ENCODE measurements around the gene C10orf67.
"Not testable (repeated sequence)": the region's sequence is repeated elsewhere in the genome, so short reads cannot be mapped to it uniquely, and the experiment has no call there.

The C10orf67 gene

DNA sequence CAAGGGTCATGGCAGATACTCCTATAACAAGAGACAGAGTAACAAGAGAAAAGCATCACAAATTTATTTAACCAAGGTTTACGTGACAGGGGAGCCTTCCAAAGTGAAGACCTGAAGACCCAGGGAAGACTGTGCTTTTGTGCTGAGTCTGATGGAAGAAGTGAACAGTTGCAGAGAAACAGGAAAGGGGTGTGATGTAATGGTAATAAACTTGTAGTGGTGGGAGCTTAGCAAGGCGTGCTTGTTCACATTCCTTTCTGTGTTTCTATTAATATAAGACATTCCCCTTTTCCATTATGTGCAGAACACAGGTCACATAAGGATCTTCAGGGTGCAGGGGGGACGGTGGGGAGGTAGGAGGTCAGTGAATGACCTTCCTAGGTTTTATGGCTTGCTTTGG is 25.5 kb upstream of the C10orf67 start:
- no peak for DNase-seq (ENCODE audit: low read depth)

GRCh38 chr10:23368816-23369640 is 24.4 kb upstream of the C10orf67 start:
- TF ChIP-seq, protein P1, sequence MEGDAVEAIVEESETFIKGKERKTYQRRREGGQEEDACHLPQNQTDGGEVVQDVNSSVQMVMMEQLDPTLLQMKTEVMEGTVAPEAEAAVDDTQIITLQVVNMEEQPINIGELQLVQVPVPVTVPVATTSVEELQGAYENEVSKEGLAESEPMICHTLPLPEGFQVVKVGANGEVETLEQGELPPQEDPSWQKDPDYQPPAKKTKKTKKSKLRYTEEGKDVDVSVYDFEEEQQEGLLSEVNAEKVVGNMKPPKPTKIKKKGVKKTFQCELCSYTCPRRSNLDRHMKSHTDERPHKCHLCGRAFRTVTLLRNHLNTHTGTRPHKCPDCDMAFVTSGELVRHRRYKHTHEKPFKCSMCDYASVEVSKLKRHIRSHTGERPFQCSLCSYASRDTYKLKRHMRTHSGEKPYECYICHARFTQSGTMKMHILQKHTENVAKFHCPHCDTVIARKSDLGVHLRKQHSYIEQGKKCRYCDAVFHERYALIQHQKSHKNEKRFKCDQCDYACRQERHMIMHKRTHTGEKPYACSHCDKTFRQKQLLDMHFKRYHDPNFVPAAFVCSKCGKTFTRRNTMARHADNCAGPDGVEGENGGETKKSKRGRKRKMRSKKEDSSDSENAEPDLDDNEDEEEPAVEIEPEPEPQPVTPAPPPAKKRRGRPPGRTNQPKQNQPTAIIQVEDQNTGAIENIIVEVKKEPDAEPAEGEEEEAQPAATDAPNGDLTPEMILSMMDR (IDR thresholded peaks at IDR 0.05; ENCODE audit: control insufficient read depth, insufficient read depth, low read depth, low read length, missing control alignments): no peak
- no peak overlapping the region for H3K4me3 ChIP-seq (ENCODE audit: control insufficient read depth, low read depth, low read length)
- DNase-seq (ENCODE audit: low read depth): no peak

More for the DNA sequence above, 25.5 kb upstream of the C10orf67 start:
- TF ChIP-seq, protein P1 (IDR thresholded peaks at IDR 0.05; ENCODE audit: control insufficient read depth, insufficient read depth, low read depth, low read length, missing control alignments): no peak
- H3K4me3 ChIP-seq (ENCODE audit: control insufficient read depth, low read depth, low read length): no peak overlapping the region

GRCh38 chr10:23367896-23368595 is 23.4 kb upstream of the C10orf67 start:
- DNase-seq (ENCODE audit: low read depth): no peak
- TF ChIP-seq, protein P1 (IDR thresholded peaks at IDR 0.05; ENCODE audit: control insufficient read depth, insufficient read depth, low read depth, low read length, missing control alignments): no peak

DNA sequence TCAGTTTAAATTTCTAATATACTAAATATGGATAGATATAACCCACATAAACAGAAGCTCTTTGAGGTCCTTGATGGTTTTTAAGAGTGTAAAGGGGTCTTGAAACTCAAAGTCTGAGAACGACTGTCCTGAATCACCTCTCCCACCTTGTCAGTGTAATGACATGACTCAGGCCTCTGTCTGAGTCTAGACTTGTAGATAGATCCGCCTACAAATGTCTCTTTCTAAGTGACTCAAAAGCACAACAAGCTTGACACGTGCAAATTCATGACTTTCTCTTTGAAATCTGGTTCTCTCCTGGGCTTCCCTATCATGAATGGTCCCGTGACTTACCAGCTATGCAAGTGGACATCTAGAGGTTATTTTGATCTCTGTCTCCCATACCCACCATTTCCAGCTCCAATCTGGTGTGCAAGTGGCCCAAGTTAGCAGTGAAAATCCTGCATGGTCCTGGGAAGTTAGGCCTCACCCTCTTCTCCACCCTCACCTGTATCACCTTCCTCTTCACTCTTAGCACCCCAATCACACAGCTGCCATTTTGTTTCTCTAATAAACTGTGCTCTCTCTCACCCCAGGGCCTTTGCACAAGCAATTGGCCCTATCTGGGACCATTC is 20.9 kb upstream of the C10orf67 start:
- H3K4me3 ChIP-seq (ENCODE audit: control insufficient read depth, low read depth, low read length); DNase-seq (ENCODE audit: low read depth): not testable (repeated sequence)

More at GRCh38 chr10:23367896-23368595, 23.4 kb upstream of the C10orf67 start:
- no peak overlapping the region for H3K4me3 ChIP-seq (ENCODE audit: control insufficient read depth, low read depth, low read length)

DNA sequence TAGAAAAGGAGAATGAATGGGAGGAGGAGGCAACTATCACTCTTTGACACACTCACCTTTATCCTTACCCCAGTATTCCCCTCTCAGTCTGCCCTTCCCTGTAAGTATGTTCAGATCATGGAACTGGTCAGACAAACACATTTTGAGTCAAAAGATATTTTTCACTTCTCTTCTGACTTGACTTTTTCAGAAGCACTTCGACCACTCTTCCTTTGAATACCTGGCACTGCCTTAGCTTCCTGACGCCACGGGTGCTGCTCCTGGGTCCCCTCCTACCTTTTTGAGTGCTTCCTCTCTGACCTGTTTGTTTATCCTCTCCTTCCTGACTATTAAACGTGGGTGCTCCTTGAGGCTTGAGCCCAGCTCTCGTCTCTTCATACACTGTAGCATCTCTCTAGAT is 19.8 kb upstream of the C10orf67 start:
- DNase-seq (ENCODE audit: low read depth): no peak
- TF ChIP-seq, protein P1 (IDR thresholded peaks at IDR 0.05; ENCODE audit: control insufficient read depth, insufficient read depth, low read depth, low read length, missing control alignments): no peak
- H3K4me3 ChIP-seq (ENCODE audit: control insufficient read depth, low read depth, low read length): no peak overlapping the region

DNA sequence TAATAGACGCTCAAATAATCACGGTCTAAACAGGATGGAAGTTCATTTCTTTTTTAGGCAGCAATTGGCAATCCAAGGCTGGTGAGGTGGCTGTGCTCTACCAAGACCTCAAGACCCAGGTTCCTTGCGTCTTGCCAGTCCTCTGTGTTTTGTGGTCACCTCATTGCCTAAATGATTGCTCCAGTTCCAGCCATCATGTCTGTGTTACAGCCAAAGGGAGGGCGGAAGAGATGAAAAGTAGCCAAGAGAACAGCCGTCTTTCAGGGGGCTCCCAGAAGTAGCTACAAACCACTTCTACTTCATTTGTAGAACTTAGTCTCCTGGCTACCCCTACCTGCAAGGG is 19.2 kb upstream of the C10orf67 start:
- TF ChIP-seq, protein P1 (IDR thresholded peaks at IDR 0.05; ENCODE audit: control insufficient read depth, insufficient read depth, low read depth, low read length, missing control alignments): no peak
- H3K4me3 ChIP-seq (ENCODE audit: control insufficient read depth, low read depth, low read length): no peak overlapping the region
- DNase-seq (ENCODE audit: low read depth): no peak
